Upper lobe of left lung (tissue), 4 donors: ENCODE results near the gene CAMK1.

Experiments used
- EP300 ChIP-seq, 4 donors: sonication (generic); formaldehyde crosslinking; IDR thresholded peaks; one replicate each; pipeline ENCODE4 v1.5.1; 2017; ENCODE audit warnings: antibody characterized with exemption in 4 of 4, control low read depth in 2 of 4
- POLR2A ChIP-seq, 4 donors: fragments of 450-650 bp; IDR thresholded peaks; one replicate each; pipeline ENCODE4 v1.5.1; 2016 to 2017; ENCODE audit warnings: antibody characterized with exemption in 4 of 4, mild to moderate bottlenecking in 2 of 4
- TF ChIP-seq, protein P1 (sequence below), 6 experiments: fragments of 450-650 bp in 4 of 6; fragments of 200-600 bp in 2 of 6; sonication (generic) in 2 of 6; IDR thresholded peaks; one replicate each; pipeline ENCODE4 v1.5.1; 2016 to 2019; ENCODE audit warnings: antibody characterized with exemption in 6 of 6

DNA sequence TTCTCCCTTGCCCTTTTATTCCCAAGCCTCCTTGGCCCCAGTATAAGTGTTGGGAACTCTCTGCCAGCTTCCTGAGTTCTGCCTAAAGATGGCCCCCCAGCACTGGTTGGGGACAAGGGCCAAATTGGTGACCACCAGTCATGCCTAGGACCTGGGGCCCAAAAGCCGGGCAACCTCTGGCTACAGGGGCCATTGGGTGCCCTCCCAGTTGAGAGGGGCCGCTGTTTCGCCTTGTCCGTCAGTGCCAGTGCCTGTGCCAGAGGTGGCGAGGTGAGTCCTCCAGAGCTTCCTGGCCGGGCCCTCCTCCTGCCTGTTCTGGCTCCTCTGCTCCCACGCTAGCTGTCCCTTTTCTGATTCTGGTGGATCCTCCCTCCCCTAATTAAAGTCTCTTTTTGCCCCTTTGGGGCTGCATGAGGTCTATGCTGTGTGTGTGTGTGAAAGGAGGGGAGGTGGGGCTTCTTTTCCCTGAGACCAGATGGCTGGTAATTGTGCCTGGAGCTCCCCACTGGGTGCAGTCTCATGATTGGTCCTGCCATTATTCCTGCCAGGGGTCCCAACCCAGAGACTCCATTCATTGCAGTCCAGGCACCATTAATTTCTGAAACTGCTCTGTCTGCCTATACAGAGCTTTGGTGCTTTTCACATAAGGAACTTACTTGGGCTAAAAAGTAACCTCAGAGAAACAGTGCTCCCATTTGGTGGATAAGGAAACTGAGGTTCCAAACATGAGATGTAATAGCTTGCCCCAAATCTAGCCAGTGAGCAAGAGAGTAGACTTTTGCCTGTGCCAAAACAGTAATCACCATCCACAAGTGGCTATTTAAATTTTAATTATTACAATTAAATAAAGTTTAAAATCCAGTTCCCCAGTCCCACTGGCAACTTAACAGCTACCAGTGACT lies 37.2 kb upstream of the CAMK1 start:
- TF ChIP-seq POLR2A (IDR thresholded peaks at IDR 0.05) (no peak), EP300 (IDR thresholded peaks at IDR 0.05) (no peak)
- TF ChIP-seq, protein P1, sequence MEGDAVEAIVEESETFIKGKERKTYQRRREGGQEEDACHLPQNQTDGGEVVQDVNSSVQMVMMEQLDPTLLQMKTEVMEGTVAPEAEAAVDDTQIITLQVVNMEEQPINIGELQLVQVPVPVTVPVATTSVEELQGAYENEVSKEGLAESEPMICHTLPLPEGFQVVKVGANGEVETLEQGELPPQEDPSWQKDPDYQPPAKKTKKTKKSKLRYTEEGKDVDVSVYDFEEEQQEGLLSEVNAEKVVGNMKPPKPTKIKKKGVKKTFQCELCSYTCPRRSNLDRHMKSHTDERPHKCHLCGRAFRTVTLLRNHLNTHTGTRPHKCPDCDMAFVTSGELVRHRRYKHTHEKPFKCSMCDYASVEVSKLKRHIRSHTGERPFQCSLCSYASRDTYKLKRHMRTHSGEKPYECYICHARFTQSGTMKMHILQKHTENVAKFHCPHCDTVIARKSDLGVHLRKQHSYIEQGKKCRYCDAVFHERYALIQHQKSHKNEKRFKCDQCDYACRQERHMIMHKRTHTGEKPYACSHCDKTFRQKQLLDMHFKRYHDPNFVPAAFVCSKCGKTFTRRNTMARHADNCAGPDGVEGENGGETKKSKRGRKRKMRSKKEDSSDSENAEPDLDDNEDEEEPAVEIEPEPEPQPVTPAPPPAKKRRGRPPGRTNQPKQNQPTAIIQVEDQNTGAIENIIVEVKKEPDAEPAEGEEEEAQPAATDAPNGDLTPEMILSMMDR (IDR thresholded peaks at IDR 0.05), result no peak
